ENCODE measurements around the gene KRT12.

The KRT12 gene

GRCh38 chr17:40813804-40814203 lies 53.2 kb downstream of the KRT12 start:
- Histone ChIP-seq H3K36me3 (no peaks in the 10 kb centered on the region), H3K9me3 (no peaks in the 10 kb centered on the region), H3K4me3 (ENCODE audit: low read depth, low read length) (no peak overlapping the region), H3K4me1 (no peaks in the 10 kb centered on the region), H3K27me3 (peaks cover 27% of the 10 kb centered on the region)
- TF ChIP-seq CTCF (IDR thresholded peaks at IDR 0.05; ENCODE audit: low read depth, low read length): no peak
- DNase-seq: no peak

- DNase-seq: no peak
- H3K9me3 ChIP-seq: no peaks in the 10 kb centered on the region
- H3K4me3 ChIP-seq (ENCODE audit: low read depth, low read length): no peak overlapping the region
- no peaks in the 10 kb centered on the region for H3K4me1 ChIP-seq
- TF ChIP-seq CTCF (IDR thresholded peaks at IDR 0.05; ENCODE audit: low read depth, low read length): no peak
- H3K36me3 ChIP-seq: no peaks in the 10 kb centered on the region
- H3K27me3 ChIP-seq: peaks cover 36% of the 10 kb centered on the region
These were observed 54.4 kb downstream of the KRT12 start for GRCh38 chr17:40812639-40813038.
